HG02973 (cell line): ENCODE results near the gene ADGRA3.

Source experiments
- ATAC-seq: cut with Tn5 transposase; IDR thresholded peaks from one replicate; pipeline ENCODE4 v1.9.1; 2021; ENCODE audit warnings: moderate library complexity; ENCODE audit not compliant: unreplicated experiment

Gene ADGRA3

GRCh38 chr4:22454216-22454838 is 61.5 kb downstream of the ADGRA3 start:
- no peak for ATAC-seq

- no peak for ATAC-seq
Observed at GRCh38 chr4:22444813-22445212, 71.1 kb downstream of the ADGRA3 start.

GRCh38 chr4:22442956-22443355 is 72.9 kb downstream of the ADGRA3 start:
- no peak for ATAC-seq

- ATAC-seq = no peak
Observed at GRCh38 chr4:22440999-22441398, 74.9 kb downstream of the ADGRA3 start.

DNA sequence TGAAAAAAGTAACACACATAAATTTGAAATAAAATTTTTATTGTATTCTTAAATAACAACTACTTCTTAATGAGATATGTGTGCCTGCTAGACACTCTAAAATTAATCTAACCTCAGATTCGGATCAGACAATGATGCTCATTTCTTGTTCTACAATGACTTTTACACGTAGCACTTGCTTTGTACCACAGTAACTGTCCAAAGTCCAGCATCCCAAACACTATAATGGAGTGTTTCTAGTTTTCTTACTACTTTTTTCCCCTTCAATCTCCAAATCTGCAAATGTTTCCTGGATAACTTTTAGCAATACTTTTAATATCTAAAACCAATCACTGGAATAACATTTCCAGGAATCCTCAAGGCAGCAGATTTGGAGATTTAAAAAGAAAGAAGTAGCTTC is 75.9 kb downstream of the ADGRA3 start:
- ATAC-seq = no peak

DNA sequence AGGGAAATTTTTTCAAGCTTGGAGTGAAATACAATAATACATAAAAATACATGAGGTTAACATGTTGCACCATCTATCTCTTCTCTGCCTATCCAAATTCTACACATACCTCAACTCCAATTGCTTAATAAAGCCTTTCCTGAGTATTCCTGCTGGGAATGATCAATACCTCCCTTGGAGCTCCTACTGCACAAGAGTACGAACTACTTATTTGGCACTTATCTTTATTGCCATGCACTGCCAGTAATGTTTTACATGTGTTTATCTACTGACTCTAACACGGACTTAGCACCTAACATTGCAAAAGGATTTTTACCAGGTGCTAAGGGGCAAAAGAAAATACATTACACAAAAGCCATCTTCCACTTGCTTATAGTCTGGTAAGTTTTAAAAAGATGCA is 80.2 kb downstream of the ADGRA3 start:
- ATAC-seq = no peak

- ATAC-seq = no peak
Observed at GRCh38 chr4:22434895-22435294, 81.0 kb downstream of the ADGRA3 start.

DNA sequence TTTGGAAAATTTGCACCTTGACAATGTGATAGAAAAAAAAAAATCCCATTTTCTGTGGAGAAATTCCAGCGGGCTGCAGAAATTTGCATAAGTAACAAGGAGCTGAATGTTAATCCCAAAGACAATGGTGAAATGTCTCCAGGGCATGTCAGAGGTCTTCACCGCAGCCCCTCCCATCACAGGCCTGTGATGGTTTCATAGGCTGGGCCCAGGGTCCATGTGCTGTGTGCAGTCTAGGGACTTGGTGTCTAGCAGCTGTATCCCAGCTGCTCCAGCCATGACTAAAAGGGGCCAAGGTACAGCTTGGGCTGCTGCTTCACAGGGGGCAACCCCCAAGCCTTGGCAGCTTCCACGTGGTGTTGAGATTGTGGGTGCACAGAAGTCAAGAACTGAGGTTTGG is 85.2 kb downstream of the ADGRA3 start:
- no peak for ATAC-seq

DNA sequence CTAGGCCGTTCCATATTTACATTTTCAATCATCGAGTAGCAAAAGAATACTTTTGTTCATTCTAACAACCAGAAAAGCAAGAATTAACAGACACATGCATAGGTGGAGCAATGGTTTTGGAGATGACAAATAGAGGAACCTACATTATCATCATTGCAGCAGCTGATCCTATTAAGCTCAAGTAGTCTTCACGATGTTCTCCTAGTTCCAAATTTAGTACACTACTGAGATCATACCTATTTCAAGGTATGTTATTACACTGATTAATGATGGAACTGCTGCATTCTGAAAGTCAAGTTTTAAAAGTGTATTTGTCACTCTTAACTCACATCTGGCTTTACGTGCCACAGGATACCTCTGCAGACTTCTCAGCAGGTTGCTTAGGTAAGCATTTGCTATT is 87.4 kb downstream of the ADGRA3 start:
- ATAC-seq = no peak

- no peak for ATAC-seq
Observed at GRCh38 chr4:22427675-22428074, 88.2 kb downstream of the ADGRA3 start.

DNA sequence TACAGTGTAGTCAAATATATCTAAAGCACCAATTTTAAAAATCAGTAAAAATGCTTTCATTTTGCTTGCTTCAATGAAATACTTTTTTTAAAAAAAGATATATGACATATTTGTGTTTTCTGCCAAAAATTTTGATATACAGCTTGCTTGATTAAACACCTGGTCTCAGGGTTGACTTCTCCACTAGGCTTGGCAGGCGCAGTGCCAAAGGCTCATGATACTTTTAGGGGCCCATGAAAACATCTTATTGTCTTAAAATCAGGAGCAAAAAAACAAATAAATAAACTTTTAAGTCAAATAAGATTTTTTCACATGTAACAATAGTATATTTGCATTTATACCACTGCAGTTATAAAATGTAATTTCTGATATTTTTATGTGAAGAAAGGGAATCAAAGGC is 95.6 kb downstream of the ADGRA3 start:
- ATAC-seq = no peak

GRCh38 chr4:22417408-22417807 is 98.5 kb downstream of the ADGRA3 start:
- no peak for ATAC-seq

DNA sequence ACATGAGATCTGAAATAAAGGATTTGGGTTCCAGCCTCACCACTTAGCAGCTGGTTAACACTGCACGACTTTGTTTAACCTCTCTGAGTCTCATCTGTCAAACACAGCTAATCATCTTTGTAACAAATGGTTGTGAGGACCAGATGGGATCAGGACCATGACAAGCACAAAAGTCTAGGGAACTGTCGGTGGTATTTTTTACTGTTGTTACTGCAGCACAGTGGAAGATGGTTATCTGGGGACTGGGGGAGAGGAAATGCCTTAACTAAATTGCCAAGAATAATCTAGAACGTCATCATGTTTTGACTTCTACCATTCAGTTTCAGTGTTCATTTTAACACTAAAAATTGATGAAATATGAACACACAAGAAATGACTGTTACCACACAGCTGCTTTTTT is 99.5 kb downstream of the ADGRA3 start:
- no peak for ATAC-seq

GRCh38 chr4:22414833-22415232 is 101.0 kb downstream of the ADGRA3 start:
- ATAC-seq = no peak

- ATAC-seq = no peak
Observed at GRCh38 chr4:22413471-22413870, 102.4 kb downstream of the ADGRA3 start.

GRCh38 chr4:22412013-22412412 is 103.9 kb downstream of the ADGRA3 start:
- no peak for ATAC-seq

- ATAC-seq = no peak
Observed at GRCh38 chr4:22410645-22411247, 105.1 kb downstream of the ADGRA3 start.

DNA sequence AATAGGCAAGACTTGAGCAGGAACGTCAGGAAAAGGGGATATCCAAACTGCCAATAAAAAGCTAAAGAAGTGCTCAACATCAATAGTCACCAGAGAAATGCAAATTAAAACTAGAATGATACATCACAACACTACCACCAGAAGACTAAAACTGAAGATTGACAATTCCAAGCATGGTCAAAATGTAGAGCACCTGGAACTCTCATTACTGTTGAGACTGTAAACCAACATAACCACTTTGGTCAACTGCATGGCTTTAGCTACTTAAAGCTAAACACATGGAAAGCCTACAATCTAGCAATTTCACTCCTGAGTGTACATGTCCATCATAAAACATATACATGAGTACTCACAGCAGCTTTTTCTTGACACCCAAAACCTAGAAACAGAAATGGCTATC is 107.4 kb downstream of the ADGRA3 start:
- no peak for ATAC-seq

- ATAC-seq = no peak
Observed at GRCh38 chr4:22407361-22407760, 108.5 kb downstream of the ADGRA3 start.

DNA sequence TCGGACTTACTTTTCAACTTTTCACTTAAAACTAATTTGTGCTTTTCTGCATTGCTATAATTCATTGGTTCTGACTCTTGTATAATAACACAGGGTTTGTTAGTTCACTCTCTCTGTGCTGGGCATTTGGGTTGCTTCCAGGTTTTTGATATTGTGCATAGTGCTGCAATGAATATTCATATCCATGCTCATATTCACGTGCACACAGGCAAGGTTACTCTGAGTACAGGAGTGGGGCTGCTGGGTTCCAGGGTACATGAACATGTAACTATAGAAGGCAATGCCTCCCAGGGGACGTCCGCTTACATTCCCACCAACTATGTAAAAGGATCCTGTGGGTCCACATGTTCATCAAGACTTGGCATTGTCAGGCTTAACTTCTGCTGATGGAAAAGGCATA is 117.2 kb downstream of the ADGRA3 start:
- ATAC-seq = no peak

DNA sequence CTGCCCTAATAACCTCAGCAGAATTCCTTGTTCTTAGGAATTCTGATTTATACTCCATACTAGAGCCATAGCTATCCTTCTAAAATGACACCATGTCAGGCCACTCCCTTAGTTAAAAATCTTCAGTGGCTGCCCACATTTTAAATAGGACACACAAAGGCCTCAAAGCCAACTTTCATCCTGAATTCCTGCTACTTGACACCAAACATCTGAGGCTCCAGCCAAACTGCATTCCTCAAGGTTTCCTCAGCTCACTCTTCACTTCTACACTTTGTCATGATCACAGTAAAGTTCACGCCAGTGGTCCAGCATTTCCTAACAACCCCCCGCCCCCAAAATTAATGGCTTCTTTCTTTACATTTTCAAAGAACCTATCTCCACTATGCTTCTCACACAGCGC is 124.3 kb downstream of the ADGRA3 start:
- no peak for ATAC-seq

GRCh38 chr4:22389240-22389870 is 126.5 kb downstream of the ADGRA3 start:
- no peak for ATAC-seq

GRCh38 chr4:22385611-22386011 is 130.3 kb downstream of the ADGRA3 start:
- no peak for ATAC-seq
